ENCODE results near the gene NTN1. TPM values are rescaled to one million over a fixed set of nuclear protein-coding genes. Genes with fewer than 3 reads are reported as not detected.

Gene NTN1
- total RNA-seq, 1 experiment from 2014 or later: 1.2 TPM

DNA sequence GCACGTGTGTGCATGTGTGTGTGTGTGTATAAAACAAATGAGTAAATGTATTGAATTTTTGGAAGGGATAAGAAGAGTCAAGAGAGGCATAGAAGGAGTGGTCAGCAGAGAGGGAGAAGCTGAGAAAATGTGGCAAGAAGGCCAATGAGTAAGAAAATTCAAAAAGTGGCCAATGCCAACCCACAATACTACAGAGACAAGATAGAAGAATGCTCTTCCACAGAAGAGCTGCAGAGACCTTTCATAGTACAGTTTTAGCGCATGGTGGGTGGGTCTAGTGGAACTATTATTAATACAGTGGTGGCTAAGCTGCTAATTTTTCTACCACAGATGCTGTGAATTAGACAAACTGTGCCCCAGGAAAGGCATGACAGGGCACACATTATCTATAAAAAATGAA, 233.5 kb downstream of the NTN1 start:
- WGBS (ENCODE audit: extremely low coverage, insufficient read length, low lambda C conversion rate): no CpG with 5 or more reads among the region's 2 CpGs
- no peak overlapping the region for H3K27ac Mint-ChIP-seq
- H3K36me3 Mint-ChIP-seq (ENCODE audit: insufficient read depth in 1 of 3, low read depth in 3 of 3): no peaks in the 10 kb centered on the region

More for the DNA sequence above, 233.5 kb downstream of the NTN1 start:
- no peak overlapping the region for H4K91ac ChIP-seq (ENCODE audit: insufficient read length, low read depth, low read length)
- no peak overlapping the region for H3K23ac ChIP-seq (ENCODE audit: insufficient read length, low read depth, low read length)
- no peak overlapping the region for H3K4me3 Mint-ChIP-seq
- no peak overlapping the region for H2AFZ ChIP-seq (ENCODE audit: low read length)
- no peaks in the 10 kb centered on the region for H3K27me3 Mint-ChIP-seq (ENCODE audit: low read depth)
- no peaks in the 10 kb centered on the region for H3K23me2 ChIP-seq (ENCODE audit: insufficient read length, low read depth, low read length, poor library complexity, severe bottlenecking)
- DNase-seq: no peak
- H4K20me1 ChIP-seq (ENCODE audit: control insufficient read depth, insufficient read depth, insufficient read length): no peaks in the 10 kb centered on the region
- H2BK20ac ChIP-seq (ENCODE audit: low read depth, low read length, poor library complexity, severe bottlenecking): no peak overlapping the region
- H2BK5ac ChIP-seq (ENCODE audit: insufficient read length, low read length): no peak overlapping the region
- no peak overlapping the region for H2AK5ac ChIP-seq (ENCODE audit: insufficient read length, low read length)
- no peaks in the 10 kb centered on the region; the same call in 1 of the 2 replicates for H3K4me1 ChIP-seq (ENCODE audit: insufficient read depth, low read length)
- no peak overlapping the region for H2BK15ac ChIP-seq (ENCODE audit: low read depth, low read length)
- H3K14ac ChIP-seq (ENCODE audit: insufficient read depth, low read length): no peak overlapping the region
- no peak overlapping the region for H4K5ac ChIP-seq (ENCODE audit: insufficient read length, low read depth, low read length)
- H2BK12ac ChIP-seq (ENCODE audit: insufficient read length, low read depth, low read length): no peak overlapping the region
- H3K79me2 ChIP-seq (ENCODE audit: insufficient read depth, low read length): no peaks in the 10 kb centered on the region
- H3T11ph ChIP-seq (ENCODE audit: low read length): no peak overlapping the region
- H4K8ac ChIP-seq (replicated peaks; ENCODE audit: insufficient read length, low read depth, low read length): no peak overlapping the region
- no peaks in the 10 kb centered on the region for H3K79me1 ChIP-seq (ENCODE audit: insufficient read depth, low read depth, low read length, poor library complexity, severe bottlenecking)
- no peak overlapping the region for H3K56ac ChIP-seq (ENCODE audit: insufficient read length, low read depth, low read length)
- no peak overlapping the region for H3K9ac ChIP-seq (ENCODE audit: extremely low read depth, insufficient read length, low read length)
- no peaks in the 10 kb centered on the region for H3K9me3 Mint-ChIP-seq
- H3K18ac ChIP-seq (ENCODE audit: insufficient read length, low read depth, low read length): no peak overlapping the region
- no peak overlapping the region for H3K4ac ChIP-seq (ENCODE audit: low read depth, low read length)
- H3K27ac ChIP-seq (ENCODE audit: insufficient read length, low read depth, low read length): no peak overlapping the region
- no peaks in the 10 kb centered on the region for H3K27me3 ChIP-seq (ENCODE audit: insufficient read depth, low read length)
- no peak overlapping the region for H3K4me2 ChIP-seq (ENCODE audit: insufficient read depth, insufficient read length, low read length)
- TF ChIP-seq, protein P1, sequence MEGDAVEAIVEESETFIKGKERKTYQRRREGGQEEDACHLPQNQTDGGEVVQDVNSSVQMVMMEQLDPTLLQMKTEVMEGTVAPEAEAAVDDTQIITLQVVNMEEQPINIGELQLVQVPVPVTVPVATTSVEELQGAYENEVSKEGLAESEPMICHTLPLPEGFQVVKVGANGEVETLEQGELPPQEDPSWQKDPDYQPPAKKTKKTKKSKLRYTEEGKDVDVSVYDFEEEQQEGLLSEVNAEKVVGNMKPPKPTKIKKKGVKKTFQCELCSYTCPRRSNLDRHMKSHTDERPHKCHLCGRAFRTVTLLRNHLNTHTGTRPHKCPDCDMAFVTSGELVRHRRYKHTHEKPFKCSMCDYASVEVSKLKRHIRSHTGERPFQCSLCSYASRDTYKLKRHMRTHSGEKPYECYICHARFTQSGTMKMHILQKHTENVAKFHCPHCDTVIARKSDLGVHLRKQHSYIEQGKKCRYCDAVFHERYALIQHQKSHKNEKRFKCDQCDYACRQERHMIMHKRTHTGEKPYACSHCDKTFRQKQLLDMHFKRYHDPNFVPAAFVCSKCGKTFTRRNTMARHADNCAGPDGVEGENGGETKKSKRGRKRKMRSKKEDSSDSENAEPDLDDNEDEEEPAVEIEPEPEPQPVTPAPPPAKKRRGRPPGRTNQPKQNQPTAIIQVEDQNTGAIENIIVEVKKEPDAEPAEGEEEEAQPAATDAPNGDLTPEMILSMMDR (conservative IDR thresholded peaks at IDR 0.05): no peak
- H3K4me1 Mint-ChIP-seq: peaks cover 28 to 34% of the 10 kb centered on the region in 2 experiments
- H3K9me3 ChIP-seq (ENCODE audit: control insufficient read depth, low read depth, low read length): no peaks in the 10 kb centered on the region
- no peak overlapping the region for H2BK120ac ChIP-seq (ENCODE audit: low read depth, low read length, poor library complexity, severe bottlenecking)
